Activated CD8-positive, alpha-beta memory T cell treated with anti-CD3 and anti-CD28 coated beads for 36 hours (primary cell): ENCODE measurements around the gene EFNA5. TPM values are rescaled to one million over a fixed set of nuclear protein-coding genes. Genes with fewer than 3 reads are reported as not detected.

Source experiments
- CTCF ChIA-PET: fragments of 350-600 bp; sonication (Branson Sonifier 250); formaldehyde crosslinking; loops from one replicate; lab custom pipeline; 2021; ENCODE audit warnings: antibody characterized with exemption; lab: Charles Lee
- POLR2A ChIA-PET: fragments of 350-600 bp; sonication (Branson Sonifier 250); formaldehyde crosslinking; loops from one replicate; lab custom pipeline; 2021; ENCODE audit warnings: antibody characterized with exemption; lab: Charles Lee
- total RNA-seq, 2 experiments: library from RNA; stranded (reverse); gene quantifications; one replicate each; pipeline ENCODE4 v1.2.3, GENCODE V29; 2021

The EFNA5 gene
- total RNA-seq, 2 experiments from 2014 or later, result not detected

GRCh38 chr5:107560377-107560776 lies 110.4 kb downstream of the EFNA5 start:
- ChIA-PET CTCF (no interaction called here), POLR2A (no interaction called here)

GRCh38 chr5:107558823-107559375 lies 111.8 kb downstream of the EFNA5 start:
- CTCF ChIA-PET, result no interaction called here
- POLR2A ChIA-PET, result no interaction called here

- POLR2A ChIA-PET, result no interaction called here
- CTCF ChIA-PET, result no interaction called here
These were observed 113.6 kb downstream of the EFNA5 start for GRCh38 chr5:107557051-107557658.

- CTCF ChIA-PET, result no interaction called here
These were observed 114.2 kb downstream of the EFNA5 start for GRCh38 chr5:107556575-107556974.

GRCh38 chr5:107555425-107556090 lies 115.2 kb downstream of the EFNA5 start:
- POLR2A ChIA-PET, result no interaction called here
- CTCF ChIA-PET, result no interaction called here

More at GRCh38 chr5:107556575-107556974, 114.2 kb downstream of the EFNA5 start:
- POLR2A ChIA-PET, result no interaction called here

- POLR2A ChIA-PET, result no interaction called here
- CTCF ChIA-PET, result no interaction called here
These were observed 115.8 kb downstream of the EFNA5 start for GRCh38 chr5:107554776-107555424.

GRCh38 chr5:107553117-107553555 lies 117.6 kb downstream of the EFNA5 start:
- ChIA-PET CTCF (interaction anchor here (1.3 kb wide), 1 partner anchor 19 kb away, joined by 3 read pairs; no protein-coding TSS in a partner anchor), POLR2A (no interaction called here)

- CTCF ChIA-PET, result no interaction called here
- POLR2A ChIA-PET, result no interaction called here
These were observed 119.6 kb downstream of the EFNA5 start for GRCh38 chr5:107551088-107551487.

- POLR2A ChIA-PET, result no interaction called here
- CTCF ChIA-PET, result no interaction called here
These were observed 121.2 kb downstream of the EFNA5 start for GRCh38 chr5:107549567-107549966.

GRCh38 chr5:107548477-107548876 lies 122.3 kb downstream of the EFNA5 start:
- POLR2A ChIA-PET, result no interaction called here
- CTCF ChIA-PET, result no interaction called here

GRCh38 chr5:107546719-107547118 lies 124.0 kb downstream of the EFNA5 start:
- CTCF ChIA-PET, result no interaction called here
- POLR2A ChIA-PET, result no interaction called here

GRCh38 chr5:107545486-107545885 lies 125.3 kb downstream of the EFNA5 start:
- POLR2A ChIA-PET, result no interaction called here
- CTCF ChIA-PET, result no interaction called here

- CTCF ChIA-PET, result no interaction called here
These were observed 125.8 kb downstream of the EFNA5 start for GRCh38 chr5:107544967-107545366.

GRCh38 chr5:107544476-107544875 lies 126.3 kb downstream of the EFNA5 start:
- CTCF ChIA-PET, result no interaction called here
- POLR2A ChIA-PET, result no interaction called here

More at GRCh38 chr5:107544967-107545366, 125.8 kb downstream of the EFNA5 start:
- POLR2A ChIA-PET, result no interaction called here

GRCh38 chr5:107543868-107544267 lies 126.9 kb downstream of the EFNA5 start:
- POLR2A ChIA-PET, result no interaction called here
- CTCF ChIA-PET, result no interaction called here

- ChIA-PET POLR2A (no interaction called here), CTCF (no interaction called here)
These were observed 127.9 kb downstream of the EFNA5 start for GRCh38 chr5:107542831-107543231.

GRCh38 chr5:107542428-107542827 lies 128.3 kb downstream of the EFNA5 start:
- CTCF ChIA-PET, result no interaction called here
- POLR2A ChIA-PET, result no interaction called here

GRCh38 chr5:107541400-107541799 lies 129.3 kb downstream of the EFNA5 start:
- CTCF ChIA-PET, result no interaction called here
- POLR2A ChIA-PET, result no interaction called here

GRCh38 chr5:107539726-107540330 lies 130.9 kb downstream of the EFNA5 start:
- POLR2A ChIA-PET, result no interaction called here
- CTCF ChIA-PET, result no interaction called here

- ChIA-PET POLR2A (no interaction called here), CTCF (no interaction called here)
These were observed 131.8 kb downstream of the EFNA5 start for GRCh38 chr5:107538805-107539445.
